HG02973 (cell line): ENCODE results near the gene SLC35D2.
"Not testable (repeated sequence)": the region's sequence is repeated elsewhere in the genome, so short reads cannot be mapped to it uniquely, and the experiment has no call there.

Source experiments
- ATAC-seq: cut with Tn5 transposase; IDR thresholded peaks from one replicate; pipeline ENCODE4 v1.9.1; 2021; ENCODE audit warnings: moderate library complexity; ENCODE audit not compliant: unreplicated experiment

The SLC35D2 gene

GRCh38 chr9:96317335-96317980 lies 66.1 kb downstream of the SLC35D2 start:
- no peak for ATAC-seq

- no peak for ATAC-seq
These were observed 73.7 kb downstream of the SLC35D2 start for GRCh38 chr9:96309850-96310249.

- not testable (repeated sequence) for ATAC-seq
These were observed 76.6 kb downstream of the SLC35D2 start for GRCh38 chr9:96306958-96307357.

- ATAC-seq = no peak
These were observed 78.3 kb downstream of the SLC35D2 start for GRCh38 chr9:96305171-96305570.

GRCh38 chr9:96304230-96304629 lies 79.3 kb downstream of the SLC35D2 start:
- no peak for ATAC-seq

- no peak for ATAC-seq
These were observed 81.5 kb downstream of the SLC35D2 start, which contains the start of gene HSD17B3 for GRCh38 chr9:96302021-96302420. HSD17B3 (minus strand) TSS chr9:96302176; CDS start chr9:96302104, 72 bp downstream.

GRCh38 chr9:96299823-96300222 lies 83.7 kb downstream of the SLC35D2 start:
- no peak for ATAC-seq

- ATAC-seq = no peak
These were observed 89.4 kb downstream of the SLC35D2 start for GRCh38 chr9:96294159-96294545.

GRCh38 chr9:96293498-96294158 lies 89.9 kb downstream of the SLC35D2 start:
- no peak for ATAC-seq

GRCh38 chr9:96289392-96289791 lies 94.1 kb downstream of the SLC35D2 start:
- ATAC-seq = no peak

GRCh38 chr9:96281641-96282040 lies 101.9 kb downstream of the SLC35D2 start:
- no peak for ATAC-seq

GRCh38 chr9:96279932-96280331 lies 103.6 kb downstream of the SLC35D2 start:
- no peak for ATAC-seq

- no peak for ATAC-seq
These were observed 108.6 kb downstream of the SLC35D2 start for GRCh38 chr9:96274939-96275338.
